CD4-positive, alpha-beta T cell treated with Interleukin-4 for 4 hours (primary cell): ENCODE measurements around the gene MAP3K9.
"Not testable (repeated sequence)": the region's sequence is repeated elsewhere in the genome, so short reads cannot be mapped to it uniquely, and the experiment has no call there.

ENCODE experiments used
- DNase-seq: peaks from one replicate; pipeline ENCODE4 v3.0.0-alpha.2; 2020

The MAP3K9 gene

DNA sequence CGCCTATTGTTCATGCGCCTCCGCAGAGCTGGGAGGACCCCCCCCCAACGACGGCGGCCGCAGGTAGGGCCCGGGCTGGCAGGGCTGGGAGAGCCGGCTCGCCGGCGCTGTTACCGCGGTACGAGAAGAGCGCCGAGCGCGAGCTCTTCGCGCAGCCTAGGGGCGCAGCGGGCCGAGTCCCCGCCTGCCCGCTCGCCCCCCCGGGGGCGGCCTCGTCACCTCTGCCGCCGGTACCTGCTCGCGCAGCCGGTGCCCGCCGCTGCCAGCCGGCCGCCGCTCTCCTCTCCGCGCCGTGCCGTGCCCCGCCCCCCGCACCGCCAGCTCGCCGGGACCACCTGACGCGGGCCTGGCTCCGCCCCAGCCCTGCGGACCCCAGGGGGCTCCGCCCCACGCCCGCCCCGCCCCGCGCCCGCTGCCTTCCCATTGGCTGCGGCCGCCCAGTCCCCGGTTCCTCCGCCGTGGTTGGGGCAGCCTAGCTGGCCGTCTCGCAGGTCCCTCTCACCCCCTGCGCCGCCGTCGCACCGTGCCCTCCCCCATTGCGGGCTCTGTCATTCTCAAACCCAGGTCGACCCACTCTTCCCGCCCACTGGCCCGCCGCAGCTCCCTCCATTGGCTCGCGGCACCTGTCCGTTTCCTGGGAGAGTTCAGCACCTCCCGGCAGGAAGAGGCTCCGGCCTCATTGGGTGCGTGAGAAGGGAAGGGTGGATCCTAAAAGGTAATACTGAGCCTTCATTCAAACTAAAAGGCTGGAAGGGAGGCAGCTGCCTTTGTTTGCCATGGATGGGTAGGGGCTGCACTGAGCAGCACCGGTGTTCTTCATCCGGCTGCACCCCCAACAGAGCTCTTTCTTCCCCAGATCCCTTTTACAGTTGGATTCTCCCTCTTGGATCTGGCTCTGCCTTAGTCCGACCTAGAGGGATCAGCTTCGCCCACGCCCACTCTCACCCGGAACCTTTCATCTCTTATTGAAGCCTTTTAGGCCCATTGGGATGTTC is at the start of gene MAP3K9:
MAP3K9 (minus strand) TSS at position 289 of the 995 bp plus-strand sequence. CDS start 342 bp downstream, outside the sequence.
- DNase-seq = peak; percentile 90

DNA sequence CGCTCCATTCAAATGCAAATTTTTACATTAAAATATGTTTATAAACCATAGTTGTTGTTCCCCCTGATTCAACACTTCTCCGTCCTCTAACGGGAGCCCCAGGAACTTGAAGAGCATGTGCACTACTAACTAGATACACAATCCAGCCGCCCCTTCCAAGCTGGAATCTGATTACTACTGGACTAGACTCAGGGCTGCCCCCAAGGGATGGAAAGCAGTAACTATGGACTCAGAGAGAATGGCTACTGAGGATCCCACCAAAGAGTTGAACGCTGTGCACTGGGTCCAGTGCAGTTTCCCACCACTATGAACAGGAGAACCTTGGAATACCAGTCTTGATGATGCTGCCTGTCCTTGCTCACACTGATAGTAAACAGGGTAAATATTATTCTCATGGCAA is 49.3 kb upstream of the MAP3K9 start:
- DNase-seq = no peak

DNA sequence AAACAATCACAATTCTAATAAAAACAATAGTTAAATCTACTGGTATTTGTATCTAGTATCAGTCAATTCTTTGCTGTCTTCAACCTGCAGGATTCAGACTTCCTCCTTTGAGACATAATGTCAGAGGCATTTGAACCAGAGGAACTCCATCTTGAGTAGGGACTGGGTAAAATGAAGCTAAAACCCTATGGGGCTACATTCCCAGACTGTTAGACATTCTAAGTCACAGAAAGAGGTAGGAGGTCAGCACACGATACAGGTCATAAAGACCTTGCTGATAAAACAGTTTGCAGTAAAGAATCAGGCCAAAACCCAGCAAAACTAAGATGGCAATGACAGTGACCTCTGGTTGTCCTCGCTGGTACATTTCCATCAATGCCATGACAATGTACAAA is 48.2 kb upstream of the MAP3K9 start:
- DNase-seq = no peak

DNA sequence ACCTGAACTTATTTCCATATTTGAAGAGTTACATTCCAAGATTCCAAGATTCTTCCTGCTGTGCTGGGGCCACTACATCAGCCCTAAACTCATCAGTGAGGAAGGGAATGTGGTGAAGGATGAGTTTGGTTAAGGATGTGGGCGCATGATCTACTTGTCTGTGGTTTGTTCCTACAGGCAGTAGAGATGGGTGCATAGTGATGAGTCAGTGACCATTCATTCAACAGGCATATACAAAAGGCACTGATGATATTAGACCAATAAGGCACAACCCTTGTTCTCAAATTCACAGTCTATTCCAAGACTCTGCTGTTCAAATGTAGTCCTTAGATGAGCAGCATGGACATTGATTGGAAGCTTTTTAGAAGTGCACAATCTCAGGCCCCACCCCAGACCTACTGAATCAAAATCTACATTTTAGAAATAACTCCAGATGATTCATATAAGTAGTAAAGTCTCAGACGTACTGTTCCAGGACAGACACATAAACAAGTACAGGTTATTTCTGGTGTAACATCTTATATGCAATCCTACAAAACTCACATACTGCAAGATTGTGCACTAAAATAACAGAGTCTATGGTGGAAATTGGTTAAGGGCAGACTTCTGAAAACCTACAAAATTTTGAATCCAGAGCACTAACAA is 47.7 kb upstream of the MAP3K9 start:
- no peak for DNase-seq

DNA sequence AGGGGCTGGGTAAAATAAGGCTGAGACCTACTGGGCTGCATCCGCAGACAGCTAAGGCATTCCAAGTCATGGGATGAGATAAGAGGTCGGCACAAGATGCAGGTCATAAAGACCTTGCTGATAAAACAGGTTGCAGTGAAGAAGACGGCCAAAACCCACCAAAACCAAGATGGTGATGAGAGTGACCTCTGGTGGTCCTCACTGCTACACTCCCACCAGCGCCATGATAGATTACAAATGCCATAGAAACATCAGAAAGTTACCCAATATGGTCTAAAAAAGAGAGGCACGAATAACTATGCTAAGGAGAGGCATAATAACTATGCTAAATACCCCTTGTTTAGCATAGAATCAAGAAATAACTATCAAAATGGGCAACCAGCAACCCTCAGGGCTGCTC is 46.2 kb upstream of the MAP3K9 start:
- DNase-seq = no peak

DNA sequence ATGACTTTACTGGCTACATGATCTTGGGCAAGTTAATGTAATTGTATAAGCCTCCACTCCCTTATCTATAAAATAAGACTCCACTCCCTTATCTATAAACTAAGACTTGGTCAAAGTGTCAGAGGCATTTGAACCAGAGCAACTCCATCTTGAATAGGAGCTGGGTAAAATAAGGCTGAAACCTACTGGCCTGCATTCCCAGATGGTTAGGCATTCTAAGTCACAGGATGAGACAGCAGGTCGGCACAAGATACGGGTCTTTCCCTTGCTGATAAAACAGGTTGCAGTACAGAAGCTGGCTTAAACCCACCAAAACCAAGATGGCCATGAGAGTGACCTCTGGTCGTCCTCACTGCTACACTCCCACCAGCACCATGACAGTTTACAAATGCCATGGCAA is 44.3 kb upstream of the MAP3K9 start:
- not testable (repeated sequence) for DNase-seq

DNA sequence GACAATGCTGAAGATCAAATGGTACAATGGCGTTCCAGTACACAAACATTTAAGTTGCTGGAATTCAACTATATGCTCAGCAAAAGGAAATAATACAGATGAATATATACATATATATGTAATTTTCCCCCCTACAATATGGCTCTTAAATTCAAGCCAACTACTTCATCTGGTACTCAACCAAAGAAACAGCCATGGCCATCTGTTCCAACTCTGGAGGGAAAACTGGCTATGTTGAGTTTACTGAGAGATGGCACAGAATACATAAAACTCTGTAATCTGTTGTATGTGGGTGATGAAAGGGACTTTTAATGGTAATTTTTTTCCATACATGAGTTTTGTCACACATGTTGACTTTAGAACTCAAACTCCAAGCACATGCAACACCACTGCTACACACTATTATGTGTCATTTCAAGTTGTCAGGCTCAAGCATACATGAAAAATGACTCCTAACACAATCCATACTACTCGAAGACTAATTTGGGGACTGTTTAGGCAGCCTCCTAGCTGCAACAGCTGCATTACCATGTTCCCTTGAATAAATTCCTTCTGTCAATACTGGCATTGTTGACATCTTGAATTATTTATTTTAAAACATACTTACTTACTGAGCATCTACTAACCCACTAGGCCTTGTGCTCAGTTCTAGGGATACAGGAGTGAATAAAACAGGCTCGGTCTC is 38.2 kb upstream of the MAP3K9 start:
- no peak for DNase-seq

DNA sequence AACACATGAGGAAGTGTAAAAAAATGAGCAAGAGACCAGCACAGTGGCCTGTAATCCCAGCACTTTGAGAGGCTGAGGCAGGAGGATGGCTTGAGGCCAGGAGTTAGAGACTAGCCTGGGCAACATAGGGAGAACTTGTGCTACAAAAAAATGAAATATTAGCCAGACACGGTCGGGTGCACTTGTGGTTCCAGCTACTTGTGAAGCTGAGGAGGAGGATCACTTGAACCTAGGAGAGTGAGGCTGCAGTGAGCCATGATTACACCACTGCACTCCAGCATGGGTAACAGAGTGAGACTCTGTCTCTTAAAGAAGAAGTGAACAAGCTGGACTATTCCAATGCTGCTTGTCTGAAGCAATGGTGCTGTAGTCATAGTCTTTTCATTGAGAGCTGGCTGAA is 36.3 kb upstream of the MAP3K9 start:
- DNase-seq = no peak

DNA sequence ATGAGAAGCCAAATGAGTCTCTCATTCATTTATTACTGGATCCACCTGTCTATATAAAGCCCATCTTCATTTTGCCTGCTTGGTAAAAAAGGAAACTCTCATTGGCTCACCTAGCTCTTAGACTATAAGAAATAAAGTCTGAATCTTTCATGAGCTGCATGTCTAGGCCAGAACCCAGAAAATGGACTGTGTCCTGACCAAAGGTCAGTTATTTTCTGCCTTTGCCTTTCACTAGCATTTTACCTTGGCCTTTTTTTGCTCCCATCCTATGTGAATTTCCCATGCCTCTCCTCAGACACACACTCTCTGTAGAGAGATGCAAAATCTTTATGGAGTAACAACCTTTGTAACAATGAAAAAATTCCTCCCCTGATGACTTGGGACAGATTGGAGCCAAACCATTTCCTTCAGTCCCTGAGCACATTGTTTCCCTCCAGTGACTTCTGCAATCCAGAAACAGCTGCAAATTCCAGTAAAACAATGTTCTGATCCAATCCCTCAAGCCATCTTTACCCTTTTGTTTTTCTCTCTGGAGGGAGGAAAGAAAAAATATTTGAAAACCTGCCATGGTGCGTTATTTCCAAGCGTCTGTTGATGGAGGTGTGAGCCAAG is 33.6 kb upstream of the MAP3K9 start:
- DNase-seq = no peak

DNA sequence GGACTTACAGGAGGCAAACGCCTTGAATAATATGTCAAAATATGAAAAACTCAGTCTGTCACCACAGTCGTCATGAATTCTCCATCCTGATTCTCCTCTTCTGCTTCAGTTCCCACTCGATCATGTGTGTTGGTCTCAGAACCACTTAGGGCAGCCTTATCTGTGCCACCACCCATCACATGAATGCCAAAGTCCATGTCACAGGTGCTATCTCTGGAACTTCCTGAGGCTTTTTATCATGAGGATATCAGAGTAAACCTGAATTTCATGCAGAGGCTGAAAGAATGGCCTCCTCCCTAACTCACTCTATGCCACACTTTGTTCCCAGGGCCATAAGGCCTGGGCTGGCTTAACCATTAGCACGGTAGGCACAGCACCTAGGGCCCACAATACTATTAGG is 28.8 kb upstream of the MAP3K9 start:
- no peak for DNase-seq

DNA sequence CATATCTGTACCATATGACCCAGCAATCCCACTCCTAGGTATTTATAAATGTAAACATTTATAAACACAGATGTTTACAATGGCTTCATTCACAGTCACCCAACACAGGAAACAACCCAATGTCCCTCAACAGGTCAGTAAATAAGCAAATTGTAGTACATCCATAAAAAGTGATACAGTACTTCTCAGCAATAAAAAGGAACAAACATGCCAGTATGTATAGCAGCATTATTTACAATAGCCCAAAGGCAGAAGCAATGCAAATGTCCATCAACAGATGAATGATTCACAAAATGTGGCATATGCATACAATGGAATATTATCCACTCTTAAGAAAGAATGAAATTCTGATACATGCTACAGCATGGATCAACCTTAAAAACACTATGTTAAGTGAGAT is 27.6 kb upstream of the MAP3K9 start:
- no peak for DNase-seq

DNA sequence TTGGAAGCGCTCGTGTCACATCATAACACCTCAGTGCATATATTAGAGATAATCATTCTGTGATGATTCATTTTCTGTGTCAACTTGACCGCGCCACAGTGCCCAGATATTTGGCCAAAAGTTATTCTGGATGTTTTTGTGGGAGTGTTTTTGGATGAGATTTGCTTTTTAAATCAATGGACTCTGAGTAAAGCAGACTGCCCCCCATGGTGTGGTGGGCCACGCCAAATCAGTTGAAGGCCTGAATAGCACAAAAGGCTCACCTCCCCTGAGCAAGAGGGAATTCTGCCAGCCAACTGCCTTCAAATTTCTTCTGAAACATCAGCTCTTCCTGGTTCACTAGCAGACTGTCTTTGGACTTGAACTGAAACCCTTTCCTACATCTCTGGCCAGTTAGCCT is 24.6 kb upstream of the MAP3K9 start:
- no peak for DNase-seq

DNA sequence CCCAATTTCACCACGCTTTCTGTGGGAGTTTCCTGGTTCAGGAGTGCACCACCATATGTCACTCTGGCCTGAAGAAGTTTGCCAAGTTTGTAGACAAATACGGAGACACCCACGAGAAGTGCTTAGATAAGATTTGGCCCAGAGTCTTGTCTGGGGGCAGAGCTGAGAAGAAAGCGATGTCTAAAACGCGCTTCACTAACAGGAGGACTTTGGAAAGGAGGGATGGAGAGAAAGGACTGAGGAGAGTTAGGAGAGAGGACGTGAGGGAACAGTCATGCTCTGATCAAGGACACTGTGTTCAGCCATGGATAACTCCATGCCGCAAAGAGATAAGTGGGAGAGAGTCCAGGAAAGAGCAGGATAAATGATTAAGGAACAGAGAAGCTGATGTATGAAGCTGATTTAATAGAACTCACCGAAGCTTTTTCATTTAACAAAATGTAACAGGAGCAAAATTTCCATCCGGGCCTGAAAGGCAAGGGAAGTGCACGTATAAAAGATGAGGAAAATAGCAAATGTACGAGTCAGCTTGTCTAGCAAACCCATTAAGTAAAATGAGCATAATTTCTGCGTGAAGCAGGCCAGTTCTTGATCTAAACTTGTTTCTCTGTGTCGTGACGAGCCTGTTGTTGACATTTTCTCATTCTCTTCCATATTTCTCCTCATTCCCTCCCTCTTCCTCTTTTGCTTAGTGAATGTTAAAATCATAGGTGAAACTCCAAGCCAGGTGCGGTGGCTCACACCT is 23.4 kb upstream of the MAP3K9 start:
- DNase-seq = no peak

DNA sequence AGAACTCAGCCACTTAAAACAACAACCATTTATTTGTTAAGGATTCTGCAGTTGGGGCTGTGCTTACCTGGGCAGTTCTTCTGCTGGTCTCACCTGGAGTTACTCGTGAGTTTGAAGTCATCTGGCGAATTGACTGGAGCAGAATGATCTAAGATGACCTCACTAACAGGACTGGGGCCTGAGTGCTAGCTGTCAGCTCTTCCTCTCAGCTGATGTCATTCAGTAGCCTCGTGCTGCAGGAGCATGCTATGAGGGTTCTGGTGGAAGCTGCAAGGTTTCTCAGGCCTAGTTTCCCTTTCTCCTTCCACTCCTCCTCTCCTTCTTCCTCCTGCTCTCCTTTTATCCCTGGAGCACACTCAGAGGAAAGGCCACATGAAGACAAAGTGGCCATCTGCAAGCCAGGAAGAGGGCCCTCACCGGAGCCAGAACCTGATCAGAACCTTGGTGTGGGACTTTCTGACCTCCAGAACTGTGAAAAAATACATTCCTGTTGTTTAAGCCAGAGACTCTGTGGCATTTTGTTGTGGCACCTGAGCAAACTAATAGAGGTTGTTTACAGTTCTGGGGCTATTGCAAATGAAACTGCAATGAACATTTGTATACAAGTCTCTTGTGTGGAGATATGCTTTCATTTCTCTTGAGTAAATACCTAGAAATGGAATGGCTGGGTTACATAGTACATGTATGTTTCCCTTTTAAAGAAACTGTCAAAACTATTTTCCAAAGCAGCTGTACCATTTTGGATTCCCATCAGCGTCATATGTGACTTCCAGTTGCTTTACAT is 21.9 kb upstream of the MAP3K9 start:
- DNase-seq = no peak

DNA sequence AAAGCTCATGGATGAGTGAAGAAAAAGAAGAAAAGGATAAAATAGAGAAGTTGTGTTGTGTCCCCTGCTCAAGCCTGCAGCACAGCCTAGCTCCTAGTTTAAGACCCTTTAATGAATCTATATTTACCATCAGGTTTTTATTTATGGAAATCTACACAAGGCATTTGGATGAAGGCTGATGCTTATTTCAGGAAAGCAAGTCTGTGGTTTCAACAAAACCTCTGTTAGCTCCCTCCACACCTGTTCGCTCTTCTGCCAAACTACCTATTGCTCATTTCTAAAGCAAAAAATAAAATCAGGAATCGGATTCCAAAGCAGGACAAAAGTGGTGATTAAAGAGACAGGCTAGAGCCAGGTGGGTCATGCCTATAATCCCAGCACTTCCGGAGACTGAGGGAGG is 18.9 kb upstream of the MAP3K9 start:
- DNase-seq = no peak

DNA sequence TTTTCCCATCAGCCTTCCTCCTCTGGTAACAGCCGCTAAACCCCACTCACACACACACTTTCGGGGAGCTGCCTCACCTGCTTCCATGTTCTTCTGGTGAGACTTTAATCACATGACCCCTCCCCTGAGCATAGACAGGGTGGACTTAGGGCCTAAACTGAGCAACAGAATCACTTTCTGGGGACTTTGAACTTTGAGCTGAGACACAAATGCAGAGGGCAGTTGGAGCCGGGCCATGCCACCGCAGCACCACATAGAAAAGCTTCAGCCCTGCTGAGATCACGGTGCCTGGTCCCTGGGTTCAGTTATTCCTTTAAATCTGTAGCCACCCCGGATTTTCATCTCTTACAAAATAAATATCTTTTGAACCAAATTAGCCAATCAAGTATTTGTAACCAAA is 18.4 kb upstream of the MAP3K9 start:
- DNase-seq = no peak

DNA sequence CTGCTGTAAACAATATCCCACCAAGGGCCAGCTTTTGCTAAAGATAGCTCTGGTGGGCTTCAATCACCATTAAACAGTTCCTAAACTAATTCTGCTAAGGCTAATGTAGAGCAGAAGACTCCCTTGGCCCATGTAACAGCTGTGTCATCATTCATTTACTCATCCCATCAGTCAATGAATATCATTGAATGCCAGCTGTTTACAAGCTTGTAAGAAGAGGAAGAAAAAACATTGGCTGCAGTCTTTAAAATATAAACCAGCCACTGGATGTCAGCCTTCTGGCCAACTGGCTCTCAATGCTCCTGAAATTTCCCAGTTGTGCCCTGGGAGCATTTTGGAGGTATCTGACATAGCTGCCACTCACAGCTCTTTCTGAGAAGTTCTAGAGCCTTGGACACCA is 18.0 kb upstream of the MAP3K9 start:
- DNase-seq = no peak

DNA sequence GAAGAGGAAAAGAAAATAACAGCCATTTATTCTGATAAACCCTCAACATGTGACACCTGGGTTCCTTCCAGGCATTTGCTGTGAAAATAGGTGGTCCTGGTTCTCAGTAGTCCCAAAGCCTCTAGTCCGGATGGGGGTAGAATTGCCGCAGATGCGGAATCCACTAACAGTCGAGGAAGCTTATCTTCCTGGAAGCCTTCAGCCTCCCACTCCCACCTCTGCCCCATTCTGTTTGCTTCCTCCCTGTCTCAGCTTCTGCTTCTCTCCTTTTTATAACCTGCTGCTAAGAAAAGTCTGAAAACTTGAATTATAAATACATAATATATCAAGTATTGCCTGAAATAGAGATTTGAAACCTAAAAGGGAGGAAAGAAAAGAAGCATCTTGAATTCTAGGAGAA is 14.0 kb upstream of the MAP3K9 start:
- DNase-seq = no peak

DNA sequence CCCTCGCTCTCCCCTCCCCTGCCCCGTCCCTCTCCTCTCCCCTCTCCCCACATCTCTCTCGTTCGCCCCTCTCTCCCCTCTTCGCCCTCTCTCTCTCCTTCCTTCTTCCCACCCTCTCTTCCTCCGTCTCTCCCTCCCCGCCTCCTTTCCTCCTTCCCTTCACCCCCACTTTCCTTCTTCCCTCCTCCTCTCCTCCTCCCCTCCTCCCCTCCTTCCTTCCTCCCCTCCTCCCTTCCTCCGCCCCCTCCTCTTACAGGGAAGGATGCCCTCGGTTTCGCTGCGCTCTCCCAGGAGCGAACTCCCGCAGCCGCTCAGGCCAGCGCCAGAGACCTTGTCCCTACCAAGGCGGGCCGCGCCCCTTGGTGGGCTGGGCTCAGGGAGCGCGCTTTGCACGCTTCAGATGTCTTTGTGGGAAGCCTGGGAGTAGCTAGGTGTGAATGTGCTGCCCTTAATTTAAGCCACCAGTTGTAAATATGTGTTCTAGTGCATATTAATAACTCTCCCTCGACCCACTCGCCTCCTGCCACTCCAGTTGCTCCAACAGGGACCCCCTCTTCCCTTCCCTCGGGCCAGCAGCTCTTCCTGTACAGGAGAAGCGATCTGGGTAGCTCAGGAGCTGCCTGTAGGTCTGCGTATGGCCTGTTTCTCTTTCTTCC is 13.3 kb upstream of the MAP3K9 start:
- DNase-seq = no peak

DNA sequence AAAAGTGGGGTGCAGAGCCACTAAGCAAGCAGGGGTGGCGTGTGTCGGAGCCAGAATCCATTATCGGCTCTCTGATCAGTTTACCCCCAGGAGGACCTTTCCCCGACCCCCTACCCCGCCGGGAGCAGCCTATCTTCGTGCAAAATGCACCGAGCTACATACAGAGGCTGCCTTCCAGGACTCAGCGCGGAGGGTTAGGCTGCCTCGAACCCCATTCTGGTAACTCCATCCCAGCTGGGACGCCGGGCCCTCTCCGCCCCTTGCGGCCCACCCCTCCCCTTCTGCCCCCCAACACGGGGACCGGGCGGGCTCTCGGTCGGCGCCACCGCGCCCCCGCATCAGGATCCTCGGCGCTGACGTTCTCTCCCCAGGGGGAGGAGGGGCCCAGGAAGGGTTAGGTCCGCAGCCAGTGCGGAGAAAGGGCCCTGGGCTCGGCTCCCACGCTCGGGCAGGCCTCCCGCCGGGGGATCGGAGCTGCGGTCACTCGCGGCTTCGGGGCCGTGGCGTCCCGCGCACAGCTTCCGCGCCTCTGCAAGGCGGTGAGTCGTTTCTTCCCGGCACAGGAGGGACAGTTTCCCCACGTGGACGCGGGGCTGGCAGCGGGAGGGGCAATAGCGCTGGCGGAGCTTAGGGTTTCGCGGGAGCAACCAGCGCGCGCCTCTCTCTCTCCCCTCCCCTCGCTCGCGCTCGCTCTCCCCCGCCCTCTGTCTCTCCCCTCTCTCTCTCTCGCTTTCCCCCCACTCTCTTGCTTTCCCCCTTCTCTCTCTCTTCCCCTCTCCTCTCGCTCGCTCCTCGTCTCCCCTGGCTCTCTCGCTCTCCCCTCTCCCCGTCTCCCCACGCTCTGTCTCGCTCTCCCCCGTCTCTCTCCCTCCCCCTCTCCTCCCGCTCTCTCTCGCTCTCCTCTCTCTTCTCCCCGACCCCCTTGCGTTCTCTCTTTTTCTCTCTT is 12.5 kb upstream of the MAP3K9 start:
- DNase-seq = peak; percentile 44
